IPS DF 19.7 (cell line): ENCODE measurements around the gene C6orf132.

ENCODE experiments used
- DNase-seq: peaks from one replicate; pipeline ENCODE4 v3.0.0-alpha.2; 2013; ENCODE audit warnings: low read depth, low spot score

The C6orf132 gene

DNA sequence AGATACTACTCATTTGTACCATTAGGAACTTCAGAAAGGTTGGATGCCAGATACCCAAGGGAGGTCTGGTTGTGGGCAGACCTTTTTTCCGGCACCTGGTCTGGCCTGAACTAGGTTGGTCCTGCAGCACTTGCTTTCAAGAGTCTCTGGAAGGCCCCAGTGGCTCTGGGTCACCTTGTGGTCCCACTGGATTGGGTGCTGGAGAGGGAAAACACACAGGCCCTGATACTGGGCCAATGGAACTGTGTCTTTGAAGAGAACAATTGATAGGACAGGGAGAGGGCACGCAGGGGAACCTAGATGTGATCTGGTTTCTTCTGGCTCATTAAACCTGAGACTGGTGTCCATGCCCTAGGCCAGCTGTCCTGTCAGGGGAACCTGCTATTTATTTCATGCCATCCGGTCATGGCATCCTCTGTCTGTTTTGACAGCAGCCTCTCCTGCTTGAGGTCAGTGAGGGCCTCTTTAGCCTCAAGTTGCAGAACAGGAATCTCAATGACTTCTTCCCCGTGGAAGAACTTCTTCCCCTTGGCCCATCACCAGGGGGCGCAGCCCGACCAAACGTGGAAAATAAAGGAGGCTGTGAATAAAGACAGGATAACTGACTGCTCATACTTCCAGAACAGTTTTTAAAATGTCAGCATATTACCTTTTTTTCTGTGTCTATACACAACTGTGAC lies 67.1 kb downstream of the C6orf132 start:
- no peak for DNase-seq

DNA sequence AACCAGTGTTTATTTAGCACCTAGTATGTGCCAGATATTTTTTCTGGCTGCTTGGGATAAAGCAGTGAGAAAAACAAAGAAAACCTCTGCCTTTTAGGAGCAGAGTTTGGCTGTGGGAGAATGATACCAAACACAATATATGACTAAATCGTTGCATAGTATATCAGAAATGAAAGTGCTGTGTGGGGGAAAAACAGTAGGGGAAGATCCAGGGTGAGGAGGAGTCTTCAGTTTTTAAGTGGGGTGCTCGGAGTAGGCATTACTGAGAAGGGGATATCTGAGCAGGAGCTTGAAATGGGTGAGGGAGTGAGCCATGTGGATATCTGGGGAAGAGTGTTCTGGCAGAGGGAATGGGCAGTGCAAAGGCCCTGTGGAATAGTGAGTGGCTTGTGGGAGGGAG lies 69.1 kb downstream of the C6orf132 start:
- DNase-seq: no peak

DNA sequence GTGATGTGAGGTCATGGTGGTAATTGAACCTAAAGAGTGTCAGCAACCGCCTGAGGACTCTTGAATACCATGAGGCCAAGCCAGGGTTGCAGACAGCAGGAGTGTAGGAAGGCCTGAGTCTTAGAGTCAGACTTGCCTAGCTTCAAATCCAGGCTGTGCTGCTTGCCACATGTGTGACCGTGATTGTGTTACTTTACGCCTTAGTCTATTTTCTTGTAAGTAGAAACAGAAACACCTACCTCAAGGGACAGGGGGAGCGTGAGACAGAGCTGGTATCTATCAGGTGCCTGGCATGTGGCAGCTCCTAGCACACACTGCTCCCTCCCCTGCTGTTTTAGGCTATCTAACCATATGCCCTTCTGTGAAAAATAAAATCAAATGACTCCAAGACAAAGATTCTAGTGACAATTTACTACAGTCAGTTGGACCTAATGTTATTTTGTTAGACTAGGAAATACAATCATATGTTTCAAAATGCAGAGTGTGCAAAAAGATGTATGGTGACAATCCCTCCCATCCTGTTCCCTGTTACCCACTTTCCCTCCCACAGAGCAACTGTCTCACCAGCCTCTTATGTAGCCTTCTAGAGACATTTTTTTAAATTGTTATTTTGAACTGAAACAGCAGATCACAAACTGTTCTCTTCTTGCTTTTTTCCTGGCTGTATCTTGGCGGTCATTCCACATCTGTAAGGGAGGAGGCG lies 70.4 kb downstream of the C6orf132 start:
- DNase-seq: no peak

DNA sequence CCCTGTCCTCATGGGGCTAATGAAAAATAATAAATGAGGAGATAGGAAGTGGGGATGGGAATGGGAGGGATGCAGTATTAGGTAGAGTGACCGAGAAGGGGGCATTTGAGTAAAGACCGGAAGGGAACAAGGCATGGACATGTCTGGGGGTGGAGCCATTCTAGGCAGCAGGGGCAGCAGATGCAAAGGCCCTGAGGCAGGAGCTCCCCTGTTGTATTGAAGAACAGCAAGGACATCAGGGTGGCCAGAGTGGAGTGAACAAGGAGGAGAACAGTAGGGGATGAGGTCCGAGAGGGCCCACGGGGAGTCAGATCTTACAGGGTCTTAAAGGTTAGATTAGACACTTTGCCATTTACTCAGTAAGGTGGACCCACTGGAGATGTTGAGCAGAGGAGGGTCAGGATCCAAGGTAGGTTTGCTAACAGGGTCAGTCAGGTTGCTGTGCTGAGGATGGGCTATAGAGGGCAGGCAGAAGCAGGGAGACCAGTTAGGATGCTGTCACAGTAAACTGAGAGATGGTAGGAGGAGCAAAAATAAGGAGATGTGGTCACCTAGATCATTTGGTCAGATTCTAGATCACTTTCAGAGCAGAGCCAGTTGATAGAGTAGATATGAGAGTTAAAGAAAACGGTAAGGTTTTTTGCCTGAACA lies 73.4 kb downstream of the C6orf132 start:
- DNase-seq: no peak

DNA sequence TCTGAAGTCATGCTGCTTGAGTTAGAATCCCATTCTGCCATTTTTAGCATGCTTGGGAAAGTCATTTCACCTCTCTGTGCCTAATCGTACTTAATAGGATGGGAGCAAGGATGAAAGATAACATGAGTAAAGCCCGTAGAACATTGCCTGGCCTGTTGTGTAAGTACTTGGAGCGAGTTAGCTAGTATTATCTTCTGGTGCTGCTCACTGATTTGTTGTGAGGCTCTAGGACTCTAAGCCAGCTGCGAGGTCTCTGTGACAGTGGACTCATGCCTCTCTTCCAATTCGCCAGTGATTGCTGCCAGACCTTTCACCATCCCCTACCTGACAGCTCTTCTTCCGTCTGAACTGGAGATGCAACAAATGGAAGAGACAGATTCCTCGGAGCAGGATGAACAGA lies 74.2 kb downstream of the C6orf132 start:
- no peak for DNase-seq

DNA sequence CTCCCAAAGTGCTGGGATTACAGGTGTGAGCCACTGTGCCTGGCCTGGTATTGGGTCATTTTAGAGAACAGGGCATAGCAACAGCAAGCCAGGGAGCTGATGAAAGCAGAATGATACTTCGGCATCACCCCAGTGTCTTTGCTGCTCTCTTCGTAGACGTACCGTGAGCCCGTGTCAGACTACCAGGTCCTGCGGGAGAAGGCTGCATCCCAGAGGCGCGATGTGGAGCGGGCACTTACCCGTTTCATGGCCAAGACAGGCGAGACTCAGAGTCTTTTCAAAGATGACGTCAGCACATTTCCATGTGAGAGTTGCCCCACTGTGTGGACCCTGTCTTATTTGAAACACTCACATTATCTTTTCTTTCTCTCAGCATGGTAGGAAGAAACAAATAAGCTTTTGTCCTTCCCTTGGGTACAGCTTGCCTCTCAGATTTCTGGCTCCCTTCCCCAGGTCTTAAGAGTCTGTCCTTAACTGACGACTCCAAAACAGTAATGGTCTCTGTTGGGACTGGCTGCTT lies 76.2 kb downstream of the C6orf132 start:
- no peak for DNase-seq

DNA sequence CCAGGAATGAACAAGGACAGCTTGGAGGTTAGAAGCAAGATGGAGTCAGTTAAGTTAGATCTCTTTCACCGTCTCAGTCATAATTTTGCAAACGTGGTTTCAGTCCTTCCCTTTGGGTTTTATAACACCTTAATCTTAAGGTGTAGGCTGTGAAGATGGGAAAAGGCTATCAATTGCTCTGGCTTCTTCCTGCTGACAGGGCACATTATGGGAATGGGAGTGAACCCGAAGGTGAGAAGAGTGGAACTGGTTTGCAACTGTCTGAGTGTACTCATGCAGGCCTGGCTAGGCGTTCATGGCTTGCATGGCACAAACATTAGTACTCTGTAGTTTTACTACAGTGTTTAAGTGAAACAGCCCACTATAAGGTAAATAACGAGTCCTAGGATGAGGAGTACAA lies 82.7 kb downstream of the C6orf132 start:
- DNase-seq: no peak

DNA sequence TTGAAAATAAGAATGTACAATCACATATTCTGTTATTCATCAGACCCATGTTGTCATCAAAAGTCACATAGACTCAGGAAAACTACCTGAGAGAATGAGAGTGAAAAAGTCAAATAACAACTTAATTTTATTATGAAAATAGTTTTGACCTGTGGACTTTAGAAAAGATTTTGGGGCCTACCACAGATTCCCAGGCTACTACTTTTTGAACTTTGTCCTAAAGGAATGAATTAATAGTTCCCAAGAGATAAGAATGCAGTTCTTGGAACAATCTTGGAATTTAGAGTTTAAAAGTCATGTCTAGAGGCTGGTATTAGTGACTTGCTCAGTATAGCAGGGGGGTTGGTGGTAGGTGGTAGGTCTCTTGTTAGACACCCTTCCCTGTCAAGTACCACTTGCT lies 88.8 kb downstream of the C6orf132 start:
- DNase-seq: no peak

DNA sequence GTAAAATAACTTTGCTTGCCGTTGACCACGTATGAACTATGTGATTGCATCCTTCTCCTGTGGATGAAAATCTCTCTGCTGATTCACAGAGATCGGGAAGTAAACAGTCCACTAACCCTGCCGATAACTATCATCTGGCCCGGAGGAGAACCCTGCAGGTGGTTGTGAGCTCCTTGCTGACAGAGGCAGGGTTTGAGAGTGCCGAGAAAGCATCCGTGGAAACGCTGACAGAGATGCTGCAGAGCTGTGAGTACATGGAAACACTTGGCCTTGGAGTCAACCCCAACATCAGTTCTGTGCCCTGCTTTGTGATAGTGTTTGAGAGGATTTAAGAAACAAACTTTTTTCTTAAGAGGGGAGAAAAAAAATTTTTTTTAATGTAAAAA lies 91.2 kb downstream of the C6orf132 start:
- DNase-seq: no peak
